ENCODE measurements around the gene DBN1.

- TF ChIP-seq NPAS2 (CRISPR knock-in tag; IDR thresholded peaks at IDR 0.05; ENCODE audit: borderline replicate concordance): no peak
- no peak for TF ChIP-seq CTCF (IDR thresholded peaks at IDR 0.05)
- TF ChIP-seq HEYL (CRISPR knock-in tag; IDR thresholded peaks at IDR 0.05): no peak
- TF ChIP-seq POLR2A (IDR thresholded peaks at IDR 0.05; ENCODE audit: low read length): no peak
- no peak for TF ChIP-seq ZFP36 (IDR thresholded peaks at IDR 0.05; ENCODE audit: borderline replicate concordance, partially characterized antibody)
- no peak for TF ChIP-seq REST (IDR thresholded peaks at IDR 0.05)
- no peak for TF ChIP-seq POLR2AphosphoS2 (conservative IDR thresholded peaks at IDR 0.05; ENCODE audit: low read length)
- no peak for TF ChIP-seq RCOR1 (IDR thresholded peaks at IDR 0.05; ENCODE audit: low read depth, low read length)
- TF ChIP-seq JUNB (IDR thresholded peaks at IDR 0.05): no peak
Measured at GRCh38 chr5:177486256-177486655, 12.8 kb upstream of the DBN1 start.

Measured in A549 (cell line).